HepG2 (cell line): ENCODE results near the gene LIPE. TPM values are rescaled to one million over a fixed set of nuclear protein-coding genes. Genes with fewer than 3 reads are reported as not detected.
A peak's percentile ranks its signal among the peaks of the same experiment; 100 is the strongest.

Experiments used
- FLYWCH1 ChIP-seq: sonication (generic); formaldehyde crosslinking; IDR thresholded peaks from 2 replicates; pipeline ENCODE4 v1.8.1; 2023; ENCODE audit warnings: mild to moderate bottlenecking, missing genetic modification reagents
- MEIS1 ChIP-seq: sonication (generic); formaldehyde crosslinking; IDR thresholded peaks from 2 replicates; pipeline ENCODE4 v1.9.0; 2021; ENCODE audit warnings: mild to moderate bottlenecking, missing genetic modification reagents, moderate library complexity, borderline replicate concordance
- PAXIP1 ChIP-seq: sonication (generic); formaldehyde crosslinking; conservative IDR thresholded peaks from 2 replicates; pipeline ENCODE4 v1.4.0; 2020; ENCODE audit warnings: mild to moderate bottlenecking, missing genetic modification reagents, moderate library complexity
- RNF2 ChIP-seq: fragments of 450-650 bp; conservative IDR thresholded peaks from 2 replicates; pipeline ENCODE4 v1.6.1; 2016; ENCODE audit warnings: low read depth
- SALL1 ChIP-seq: sonication (generic); formaldehyde crosslinking; IDR thresholded peaks from 2 replicates; pipeline ENCODE4 v1.8.0; 2022; ENCODE audit warnings: mild to moderate bottlenecking, missing genetic modification reagents
- ZFP90 ChIP-seq: sonication (generic); formaldehyde crosslinking; IDR thresholded peaks from 2 replicates; pipeline ENCODE4 v1.8.0; 2022; ENCODE audit warnings: missing genetic modification reagents, mild to moderate bottlenecking, inconsistent platforms, borderline replicate concordance
- ZNF121 ChIP-seq: sonication (generic); formaldehyde crosslinking; IDR thresholded peaks from 2 replicates; pipeline ENCODE4 v1.5.0; 2020; ENCODE audit warnings: mild to moderate bottlenecking, missing genetic modification reagents
- ZNF446 ChIP-seq: sonication (generic); formaldehyde crosslinking; IDR thresholded peaks from 2 replicates; pipeline ENCODE4 v1.5.0; 2020; ENCODE audit warnings: mild to moderate bottlenecking, missing genetic modification reagents
- polyA plus RNA-seq, 8 experiments: library from polyadenylated mRNA; depleted of rRNA in 3 of 8; stranded (reverse) in 7 of 8; unstranded in 1 of 8; fragments of >200 nt; fragmentation: Illumina TruSeq in 4 of 8; extraction: Trizol in 4 of 8; gene quantifications; 2 replicates each; pipeline versions ENCODE4 v1.2.1 to v1.2.3, GENCODE V29; 2011 to 2016; ENCODE audit warnings: low read depth in 4 of 8, missing spikeins in 1 of 8, mixed read lengths in 1 of 8; ENCODE audit not compliant: insufficient read depth in 1 of 8
- total RNA-seq, 5 experiments: library from RNA; depleted of rRNA; stranded (reverse); fragments of >200 nt; fragmentation: Illumina TruSeq; extraction: Trizol; gene quantifications; 2 replicates each; pipeline ENCODE4 v1.2.3, GENCODE V29; 2016; ENCODE audit warnings: low read depth in 1 of 5
- TF ChIP-seq, protein P1 (sequence below): sonication (generic); formaldehyde crosslinking; IDR thresholded peaks from 2 replicates; pipeline ENCODE4 v1.9.0; 2021; ENCODE audit warnings: mild to moderate bottlenecking, missing genetic modification reagents
- TF ChIP-seq, protein P2 (sequence below): sonication (generic); formaldehyde crosslinking; IDR thresholded peaks from 2 replicates; pipeline ENCODE4 v1.4.0; 2020; ENCODE audit warnings: missing genetic modification reagents
- TF ChIP-seq, protein P3 (sequence below): sonication (generic); formaldehyde crosslinking; IDR thresholded peaks from 2 replicates; pipeline ENCODE4 v1.5.1; 2020; ENCODE audit warnings: missing genetic modification reagents, mild to moderate bottlenecking, borderline replicate concordance

Gene LIPE
- total and polyA plus RNA-seq, 2 of the 13 experiments (the other 11 are each of a cell fraction or from before 2014, with no cell fraction given): not detected

DNA sequence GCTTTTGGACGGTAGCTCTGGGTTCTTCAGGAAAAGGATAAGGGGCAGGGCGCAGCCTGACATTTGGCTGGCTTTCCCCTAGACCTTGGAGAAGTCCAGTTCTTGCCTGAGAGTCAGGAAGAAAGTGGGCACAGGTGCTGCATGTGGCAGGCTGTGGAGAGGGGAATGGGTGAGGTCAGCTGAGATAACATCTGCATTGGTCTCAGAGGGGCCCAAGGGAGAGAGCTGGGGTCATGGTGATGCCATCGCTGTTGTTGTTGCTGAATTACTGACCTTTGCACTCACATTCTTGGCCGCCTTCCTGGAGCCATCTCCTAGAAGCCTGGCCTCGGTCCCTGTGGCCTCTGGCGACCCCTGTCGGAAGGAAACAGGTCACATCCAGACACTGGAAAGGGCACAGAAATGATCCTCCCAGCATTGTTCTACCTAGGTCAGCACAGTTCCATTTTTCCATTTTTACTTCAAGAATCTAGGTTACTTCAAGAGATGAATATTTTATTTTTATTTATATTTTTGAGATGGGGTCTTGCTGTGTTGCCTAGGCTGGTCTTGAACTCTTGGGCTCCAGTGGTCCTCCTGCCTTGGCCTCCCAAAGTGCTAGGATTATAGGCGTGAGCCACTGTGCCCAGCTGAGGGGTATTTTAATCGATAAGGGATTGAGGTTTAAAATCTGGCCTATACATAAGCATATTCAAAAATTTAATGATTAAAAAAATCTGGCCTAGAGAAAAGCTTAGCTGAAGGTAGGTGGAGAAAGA, 6.5 kb upstream of the LIPE start (continued):
- TF ChIP-seq ZNF121 (no peak), ZNF446 (CRISPR knock-in tag) (no peak), FLYWCH1 (CRISPR knock-in tag) (no peak), ZFP90 (no peak), SALL1 (peak; percentile 94), RNF2 (0 out of 2 replicates have a peak, but pooled peaks have one; percentile 28), MEIS1 (CRISPR knock-in tag) (peak; percentile 40; the same call in 1 of the 2 replicates), PAXIP1 (peak; percentile 90)
- TF ChIP-seq, protein P1, sequence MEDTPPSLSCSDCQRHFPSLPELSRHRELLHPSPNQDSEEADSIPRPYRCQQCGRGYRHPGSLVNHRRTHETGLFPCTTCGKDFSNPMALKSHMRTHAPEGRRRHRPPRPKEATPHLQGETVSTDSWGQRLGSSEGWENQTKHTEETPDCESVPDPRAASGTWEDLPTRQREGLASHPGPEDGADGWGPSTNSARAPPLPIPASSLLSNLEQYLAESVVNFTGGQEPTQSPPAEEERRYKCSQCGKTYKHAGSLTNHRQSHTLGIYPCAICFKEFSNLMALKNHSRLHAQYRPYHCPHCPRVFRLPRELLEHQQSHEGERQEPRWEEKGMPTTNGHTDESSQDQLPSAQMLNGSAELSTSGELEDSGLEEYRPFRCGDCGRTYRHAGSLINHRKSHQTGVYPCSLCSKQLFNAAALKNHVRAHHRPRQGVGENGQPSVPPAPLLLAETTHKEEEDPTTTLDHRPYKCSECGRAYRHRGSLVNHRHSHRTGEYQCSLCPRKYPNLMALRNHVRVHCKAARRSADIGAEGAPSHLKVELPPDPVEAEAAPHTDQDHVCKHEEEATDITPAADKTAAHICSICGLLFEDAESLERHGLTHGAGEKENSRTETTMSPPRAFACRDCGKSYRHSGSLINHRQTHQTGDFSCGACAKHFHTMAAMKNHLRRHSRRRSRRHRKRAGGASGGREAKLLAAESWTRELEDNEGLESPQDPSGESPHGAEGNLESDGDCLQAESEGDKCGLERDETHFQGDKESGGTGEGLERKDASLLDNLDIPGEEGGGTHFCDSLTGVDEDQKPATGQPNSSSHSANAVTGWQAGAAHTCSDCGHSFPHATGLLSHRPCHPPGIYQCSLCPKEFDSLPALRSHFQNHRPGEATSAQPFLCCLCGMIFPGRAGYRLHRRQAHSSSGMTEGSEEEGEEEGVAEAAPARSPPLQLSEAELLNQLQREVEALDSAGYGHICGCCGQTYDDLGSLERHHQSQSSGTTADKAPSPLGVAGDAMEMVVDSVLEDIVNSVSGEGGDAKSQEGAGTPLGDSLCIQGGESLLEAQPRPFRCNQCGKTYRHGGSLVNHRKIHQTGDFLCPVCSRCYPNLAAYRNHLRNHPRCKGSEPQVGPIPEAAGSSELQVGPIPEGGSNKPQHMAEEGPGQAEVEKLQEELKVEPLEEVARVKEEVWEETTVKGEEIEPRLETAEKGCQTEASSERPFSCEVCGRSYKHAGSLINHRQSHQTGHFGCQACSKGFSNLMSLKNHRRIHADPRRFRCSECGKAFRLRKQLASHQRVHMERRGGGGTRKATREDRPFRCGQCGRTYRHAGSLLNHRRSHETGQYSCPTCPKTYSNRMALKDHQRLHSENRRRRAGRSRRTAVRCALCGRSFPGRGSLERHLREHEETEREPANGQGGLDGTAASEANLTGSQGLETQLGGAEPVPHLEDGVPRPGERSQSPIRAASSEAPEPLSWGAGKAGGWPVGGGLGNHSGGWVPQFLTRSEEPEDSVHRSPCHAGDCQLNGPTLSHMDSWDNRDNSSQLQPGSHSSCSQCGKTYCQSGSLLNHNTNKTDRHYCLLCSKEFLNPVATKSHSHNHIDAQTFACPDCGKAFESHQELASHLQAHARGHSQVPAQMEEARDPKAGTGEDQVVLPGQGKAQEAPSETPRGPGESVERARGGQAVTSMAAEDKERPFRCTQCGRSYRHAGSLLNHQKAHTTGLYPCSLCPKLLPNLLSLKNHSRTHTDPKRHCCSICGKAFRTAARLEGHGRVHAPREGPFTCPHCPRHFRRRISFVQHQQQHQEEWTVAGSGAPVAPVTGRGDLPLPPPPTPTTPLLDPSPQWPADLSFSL: no peak
- TF ChIP-seq, protein P2, sequence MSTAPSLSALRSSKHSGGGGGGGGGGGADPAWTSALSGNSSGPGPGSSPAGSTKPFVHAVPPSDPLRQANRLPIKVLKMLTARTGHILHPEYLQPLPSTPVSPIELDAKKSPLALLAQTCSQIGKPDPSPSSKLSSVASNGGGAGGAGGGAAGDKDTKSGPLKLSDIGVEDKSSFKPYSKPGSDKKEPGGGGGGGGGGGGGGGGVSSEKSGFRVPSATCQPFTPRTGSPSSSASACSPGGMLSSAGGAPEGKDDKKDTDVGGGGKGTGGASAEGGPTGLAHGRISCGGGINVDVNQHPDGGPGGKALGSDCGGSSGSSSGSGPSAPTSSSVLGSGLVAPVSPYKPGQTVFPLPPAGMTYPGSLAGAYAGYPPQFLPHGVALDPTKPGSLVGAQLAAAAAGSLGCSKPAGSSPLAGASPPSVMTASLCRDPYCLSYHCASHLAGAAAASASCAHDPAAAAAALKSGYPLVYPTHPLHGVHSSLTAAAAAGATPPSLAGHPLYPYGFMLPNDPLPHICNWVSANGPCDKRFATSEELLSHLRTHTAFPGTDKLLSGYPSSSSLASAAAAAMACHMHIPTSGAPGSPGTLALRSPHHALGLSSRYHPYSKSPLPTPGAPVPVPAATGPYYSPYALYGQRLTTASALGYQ (CRISPR knock-in tag): 0 out of 2 replicates have a peak, but pooled peaks have one; percentile 22
- TF ChIP-seq, protein P3, sequence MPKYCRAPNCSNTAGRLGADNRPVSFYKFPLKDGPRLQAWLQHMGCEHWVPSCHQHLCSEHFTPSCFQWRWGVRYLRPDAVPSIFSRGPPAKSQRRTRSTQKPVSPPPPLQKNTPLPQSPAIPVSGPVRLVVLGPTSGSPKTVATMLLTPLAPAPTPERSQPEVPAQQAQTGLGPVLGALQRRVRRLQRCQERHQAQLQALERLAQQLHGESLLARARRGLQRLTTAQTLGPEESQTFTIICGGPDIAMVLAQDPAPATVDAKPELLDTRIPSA (CRISPR knock-in tag): no peak
